Stimulated activated CD8-positive, alpha-beta memory T cell treated with anti-CD3 and anti-CD28 coated beads, Interleukin-15, amount 100 ng/mL, for 4 hours (primary cell): ENCODE data around the gene MOSPD3.

Experiments
- DNase-seq, 2 donors: peaks; one replicate each; pipeline ENCODE4 v3.0.0-alpha.2; 2020; ENCODE audit warnings: low read depth in 2 of 2

Gene MOSPD3

DNA sequence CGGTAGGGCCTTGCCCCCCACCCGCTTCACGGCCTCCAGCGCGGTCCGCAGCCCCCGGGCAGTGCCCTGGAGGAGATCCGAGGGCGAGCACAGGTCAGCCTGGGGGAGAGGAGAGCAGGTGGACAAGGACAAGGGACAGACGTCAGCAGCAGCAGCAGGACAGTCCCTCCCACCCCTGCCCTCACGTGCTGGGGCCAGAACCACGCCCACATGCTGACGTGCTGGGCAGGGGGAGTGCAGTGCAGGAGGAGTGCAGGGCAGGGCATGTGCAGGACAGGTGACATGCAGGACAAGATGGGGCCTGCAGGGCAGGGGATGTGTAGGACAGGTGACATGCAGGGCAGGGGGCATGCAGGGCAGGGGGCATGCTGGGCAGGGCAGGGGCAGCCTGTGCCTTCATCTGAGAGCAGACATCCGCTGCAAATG is 37.1 kb upstream of the MOSPD3 start:
- no peak for DNase-seq

DNA sequence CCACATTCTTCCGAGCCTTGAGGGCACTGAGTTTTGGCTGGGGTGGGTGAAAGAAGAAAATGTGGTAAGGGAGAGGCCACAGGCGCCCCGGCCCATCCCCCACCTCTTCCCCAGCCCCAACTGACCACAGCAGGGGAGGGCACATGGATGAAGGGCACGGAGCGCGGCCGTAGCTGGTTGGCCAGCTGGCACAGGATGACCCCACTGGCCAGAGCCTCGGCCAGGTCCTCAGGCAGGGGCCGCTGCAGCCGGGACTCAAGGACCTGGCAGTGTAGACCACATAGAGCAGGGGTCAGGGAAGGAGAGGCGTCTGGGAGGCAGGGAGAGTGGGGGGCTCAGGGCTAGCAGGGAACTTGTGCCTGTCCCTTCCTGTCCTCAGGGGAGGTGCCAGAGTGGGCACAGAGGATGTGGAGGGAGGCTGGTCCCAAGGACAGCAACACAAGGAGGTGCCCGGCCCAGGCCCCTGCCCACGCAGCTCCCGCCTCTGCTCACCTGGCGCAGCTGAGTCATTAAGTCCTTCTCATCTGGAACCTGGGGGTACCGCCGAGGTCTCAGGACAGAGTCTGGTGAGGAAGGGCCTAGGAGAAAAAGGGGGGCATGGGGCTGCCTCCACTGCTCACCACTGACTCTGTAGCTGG is 36.5 kb upstream of the MOSPD3 start:
- no peak for DNase-seq

DNA sequence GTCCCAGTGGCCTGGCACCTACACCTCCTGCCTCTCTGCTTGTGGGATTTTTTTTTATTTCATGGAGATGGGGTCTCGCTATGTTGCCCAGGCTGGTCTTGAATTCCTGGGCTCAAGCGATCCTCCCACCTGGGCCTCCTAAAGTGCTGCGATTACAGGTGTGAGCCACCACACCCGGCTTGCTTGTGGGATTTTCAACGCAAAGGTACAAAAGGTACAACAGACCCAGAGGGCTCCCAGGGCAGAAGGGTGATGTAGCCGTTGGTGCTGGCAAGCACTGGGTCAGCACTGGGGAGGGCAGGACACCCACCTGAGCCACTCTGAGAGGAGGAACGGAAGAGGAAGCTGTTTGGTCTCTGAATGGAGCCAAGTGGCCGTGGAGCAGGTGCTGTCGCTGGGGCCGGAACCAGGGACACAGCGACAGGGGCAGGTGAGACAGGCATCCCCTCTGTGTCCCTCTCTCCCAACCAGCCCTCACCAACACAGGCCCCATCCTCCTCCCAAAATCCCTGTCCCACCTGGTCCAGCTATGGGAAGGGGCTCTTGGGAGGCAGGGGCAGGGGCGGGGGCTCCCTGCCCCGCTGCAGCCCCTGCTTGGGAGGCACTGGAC is 35.9 kb upstream of the MOSPD3 start:
- DNase-seq = no peak

DNA sequence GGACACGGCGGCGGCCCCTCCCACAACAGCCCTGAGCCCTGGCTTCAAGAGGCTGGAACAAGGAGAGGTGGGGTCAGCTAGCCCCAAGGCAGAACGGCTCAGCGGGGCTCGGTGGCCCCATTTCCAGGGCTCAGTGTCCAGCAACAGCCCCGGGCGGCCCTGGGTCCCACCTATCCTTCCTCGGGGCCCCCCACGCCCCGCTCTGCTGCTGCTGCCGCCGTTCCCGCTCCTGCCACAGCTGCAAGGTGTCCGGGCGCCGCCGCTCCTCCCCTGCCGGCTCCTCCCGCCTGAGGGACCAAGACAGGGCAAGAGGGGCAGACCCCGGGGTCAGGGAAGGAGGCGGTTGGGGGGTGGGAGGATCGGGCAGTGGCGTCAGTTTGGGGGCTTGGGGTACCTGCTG is 35.2 kb upstream of the MOSPD3 start:
- DNase-seq = no peak

DNA sequence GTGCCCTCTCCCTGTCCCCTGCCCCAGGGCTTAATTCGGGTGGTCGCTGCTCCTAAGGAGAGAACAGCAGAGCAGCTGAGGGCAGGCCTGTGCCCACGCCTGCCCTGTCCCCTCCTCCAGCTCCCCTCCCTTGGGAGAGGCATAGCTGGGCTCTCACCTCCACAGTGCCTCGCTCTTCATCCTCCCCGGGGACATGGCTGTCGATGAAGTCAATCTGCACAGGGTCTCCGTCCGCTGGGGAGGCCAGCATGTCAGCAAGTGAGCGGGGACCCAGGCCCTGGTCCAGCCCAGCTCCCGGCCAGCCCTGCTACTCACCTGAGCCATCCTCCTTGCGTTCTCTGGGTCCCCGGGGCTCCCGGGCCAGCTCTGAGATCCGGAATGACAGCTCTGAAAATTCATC is 34.8 kb upstream of the MOSPD3 start:
- DNase-seq = no peak

DNA sequence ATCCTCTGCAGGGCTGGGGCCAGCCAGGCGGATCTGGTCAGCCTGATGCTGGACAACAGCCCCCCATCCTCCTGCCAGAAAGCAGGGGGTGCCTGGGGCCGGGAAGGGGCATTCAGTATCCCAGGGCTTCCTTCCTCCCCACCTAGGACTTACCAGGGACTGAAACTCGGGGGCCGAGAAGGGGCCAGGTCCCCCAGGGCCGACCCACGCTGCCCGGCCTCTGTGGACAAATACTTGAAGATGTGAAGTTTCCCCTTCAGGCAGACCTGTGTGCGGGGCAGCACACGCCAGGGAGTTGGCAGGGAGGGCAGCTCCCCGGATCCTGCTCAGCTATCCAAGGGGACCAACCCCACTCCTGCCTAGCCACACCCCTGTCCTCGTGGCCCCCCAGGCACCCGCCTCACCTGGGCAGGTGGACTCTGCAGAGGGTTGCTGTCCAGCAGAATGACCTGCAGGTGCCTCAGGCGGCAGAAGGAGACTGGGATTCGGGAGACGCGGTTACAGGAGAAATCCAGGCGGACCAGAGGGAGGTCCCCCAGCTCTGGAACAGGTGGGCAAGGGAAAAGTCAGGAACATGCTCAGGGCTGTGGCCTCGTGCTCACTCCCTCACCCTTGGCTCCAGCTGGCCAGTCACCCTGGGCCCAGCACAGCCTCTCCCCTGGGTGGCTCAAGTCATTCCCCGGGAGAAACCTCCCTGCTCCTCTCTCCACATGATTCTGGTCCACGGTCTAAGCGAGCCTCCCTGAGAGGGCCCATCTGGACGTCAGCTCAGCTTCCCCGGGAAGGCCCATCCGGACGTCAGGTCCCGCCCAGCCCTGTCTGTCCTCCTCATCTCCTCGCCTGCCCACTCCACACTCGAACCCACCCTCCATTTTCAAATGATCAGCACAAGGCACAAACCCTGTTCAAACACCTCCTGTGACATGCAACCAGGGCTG is 33.8 kb upstream of the MOSPD3 start:
- no peak for DNase-seq

DNA sequence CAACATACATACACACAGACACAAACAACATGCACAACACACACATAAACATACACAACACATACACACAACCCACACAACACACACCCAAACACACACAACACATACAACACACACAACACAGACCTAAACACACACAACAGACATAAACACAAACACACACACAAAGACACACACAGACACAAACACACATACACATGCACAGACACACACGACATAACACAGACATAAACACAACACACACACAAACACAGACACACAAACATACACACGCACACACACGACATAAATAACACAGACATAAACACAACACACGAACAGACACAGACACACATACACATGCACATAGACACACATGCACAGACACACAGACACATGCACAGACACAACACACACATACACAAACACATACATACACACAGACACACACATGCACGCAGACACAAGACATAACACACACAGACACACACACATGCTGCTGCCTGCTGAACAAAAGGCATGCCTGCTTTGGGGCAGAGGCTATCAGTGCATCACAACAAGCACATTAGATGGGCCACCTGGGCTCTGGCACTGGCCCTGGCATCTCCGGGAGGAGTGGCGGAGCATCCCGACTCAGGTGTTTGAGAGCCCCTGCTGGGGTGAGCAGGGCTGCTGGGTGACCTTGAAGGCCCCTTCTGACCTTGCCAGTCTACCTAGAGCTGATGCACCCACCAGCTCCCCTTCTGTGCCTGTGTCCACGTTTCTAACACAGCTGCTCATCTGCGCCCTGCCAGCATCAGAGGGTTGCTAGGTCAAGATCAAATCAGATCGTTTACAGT is 31.7 kb upstream of the MOSPD3 start:
- DNase-seq = no peak

DNA sequence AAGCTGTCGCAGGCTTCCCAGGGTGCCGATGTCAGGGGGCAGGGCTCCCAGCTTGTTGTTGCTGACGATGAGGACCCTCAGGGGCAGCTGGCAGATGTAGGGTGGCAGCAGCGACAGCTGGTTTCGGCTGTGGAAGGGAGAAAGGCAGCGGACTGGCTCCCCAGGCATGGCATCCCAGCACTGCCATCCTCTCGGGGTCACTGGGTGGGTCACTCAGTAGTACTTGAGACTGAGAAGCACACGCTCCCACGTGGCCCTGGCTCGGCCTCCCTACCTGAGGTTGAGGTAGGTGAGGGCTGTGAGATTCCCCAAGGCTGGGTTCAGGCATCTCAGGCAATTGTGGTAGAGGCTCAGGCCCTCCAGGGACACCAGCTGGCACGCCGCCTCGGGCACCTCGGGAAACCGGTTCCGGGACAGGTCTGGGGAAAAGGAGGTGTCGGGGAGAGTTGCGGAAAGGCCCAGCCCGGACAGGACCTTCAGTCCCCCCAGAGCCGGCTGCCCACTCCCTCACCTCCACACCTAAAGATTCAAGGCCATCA is 30.2 kb upstream of the MOSPD3 start:
- DNase-seq = no peak

DNA sequence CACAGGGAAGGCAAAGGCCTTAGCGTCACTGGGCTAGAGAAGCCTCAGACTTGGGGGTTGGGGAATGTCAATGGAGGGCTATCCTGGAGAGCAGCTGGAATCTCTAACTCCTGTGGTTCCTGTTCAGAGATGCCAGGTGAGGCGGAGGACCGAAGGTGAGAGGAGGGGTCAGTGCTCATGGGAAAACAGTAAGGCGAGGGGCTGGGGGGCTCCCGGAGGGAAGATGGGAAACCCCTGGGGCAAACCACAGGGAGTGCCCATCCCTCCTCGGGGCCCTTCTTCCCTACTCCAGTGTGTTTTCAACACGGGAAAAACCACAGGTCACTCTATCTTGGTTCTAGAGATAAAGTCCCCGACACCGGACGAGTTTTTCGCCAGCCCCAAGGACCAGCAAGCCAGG is 29.7 kb upstream of the MOSPD3 start:
- no peak for DNase-seq

DNA sequence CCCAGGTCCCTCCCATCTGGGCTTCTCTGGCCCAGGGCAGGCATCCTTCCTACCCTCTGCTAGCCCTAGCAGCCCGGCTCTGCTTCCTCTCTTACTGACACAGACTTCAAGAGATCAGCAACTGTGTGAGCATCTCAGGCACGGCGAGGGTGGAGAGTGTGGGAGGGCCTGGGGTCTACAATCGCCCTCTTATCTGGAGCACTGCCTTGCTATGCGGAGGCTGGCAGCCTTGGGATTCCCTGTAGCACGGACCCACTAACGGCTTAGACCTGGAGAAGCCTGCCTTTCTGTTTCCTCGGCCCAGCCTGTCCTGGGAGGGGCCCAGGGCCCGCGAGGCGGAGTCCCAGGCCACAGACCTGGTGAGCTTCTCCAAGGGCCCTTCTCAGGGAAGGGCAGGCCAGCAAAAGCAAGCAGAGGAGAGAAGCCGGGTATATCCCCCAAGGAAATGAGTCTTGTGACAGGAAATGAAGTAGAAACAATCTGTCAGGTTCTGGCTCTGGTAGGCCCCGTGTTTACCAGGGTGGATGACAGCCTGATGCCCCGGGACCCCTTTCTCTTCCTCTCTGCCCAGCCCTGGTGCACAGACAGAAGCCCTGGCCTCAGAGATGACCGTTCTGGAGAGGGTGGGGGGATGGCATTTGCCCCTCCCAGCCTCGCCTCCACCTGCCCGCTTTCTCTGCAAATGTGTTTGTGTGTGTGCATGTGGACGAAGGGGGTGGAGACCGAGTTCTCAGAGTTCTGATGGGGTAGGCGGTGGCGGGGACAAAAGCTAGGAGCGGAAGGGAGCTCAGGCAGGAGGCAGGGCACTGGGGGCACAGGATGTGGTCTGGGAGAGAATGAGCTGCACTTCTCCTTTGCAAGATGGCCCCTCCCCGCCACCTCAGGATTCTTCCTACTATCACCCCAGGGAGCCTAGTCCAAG is 28.9 kb upstream of the MOSPD3 start:
- peak in 1 of 2 donors; percentile 36 for DNase-seq

DNA sequence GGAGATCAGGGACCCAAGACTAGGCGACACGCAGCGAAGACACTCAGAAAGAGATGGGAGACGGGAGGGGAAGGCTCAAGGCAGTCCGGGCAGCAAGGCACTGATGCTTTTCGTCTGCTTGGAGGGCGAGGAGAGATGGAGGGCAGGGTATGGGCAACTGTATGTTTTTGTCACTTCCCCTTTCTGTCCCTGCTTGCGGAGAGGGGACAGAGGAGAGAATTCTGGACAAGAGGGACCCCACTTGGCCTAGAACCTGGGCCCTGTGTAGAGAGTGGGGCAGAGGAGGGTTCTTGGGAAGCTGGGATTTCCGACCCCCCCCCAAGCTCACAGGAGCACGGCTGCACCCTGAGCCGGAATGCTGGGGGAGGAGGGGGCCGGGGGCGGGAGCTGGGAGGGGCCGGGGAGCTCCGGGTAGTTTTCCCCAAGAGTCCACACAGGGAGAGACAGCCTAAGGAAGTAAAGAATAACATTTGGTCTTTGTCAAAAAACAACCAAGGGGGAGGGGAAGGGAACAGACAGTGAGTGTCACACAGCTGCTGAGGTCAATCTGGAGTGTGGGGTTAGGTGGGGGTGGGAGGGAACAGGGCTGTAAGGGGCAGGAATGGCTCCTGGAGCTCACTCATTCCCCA is 28.2 kb upstream of the MOSPD3 start:
- DNase-seq = no peak

DNA sequence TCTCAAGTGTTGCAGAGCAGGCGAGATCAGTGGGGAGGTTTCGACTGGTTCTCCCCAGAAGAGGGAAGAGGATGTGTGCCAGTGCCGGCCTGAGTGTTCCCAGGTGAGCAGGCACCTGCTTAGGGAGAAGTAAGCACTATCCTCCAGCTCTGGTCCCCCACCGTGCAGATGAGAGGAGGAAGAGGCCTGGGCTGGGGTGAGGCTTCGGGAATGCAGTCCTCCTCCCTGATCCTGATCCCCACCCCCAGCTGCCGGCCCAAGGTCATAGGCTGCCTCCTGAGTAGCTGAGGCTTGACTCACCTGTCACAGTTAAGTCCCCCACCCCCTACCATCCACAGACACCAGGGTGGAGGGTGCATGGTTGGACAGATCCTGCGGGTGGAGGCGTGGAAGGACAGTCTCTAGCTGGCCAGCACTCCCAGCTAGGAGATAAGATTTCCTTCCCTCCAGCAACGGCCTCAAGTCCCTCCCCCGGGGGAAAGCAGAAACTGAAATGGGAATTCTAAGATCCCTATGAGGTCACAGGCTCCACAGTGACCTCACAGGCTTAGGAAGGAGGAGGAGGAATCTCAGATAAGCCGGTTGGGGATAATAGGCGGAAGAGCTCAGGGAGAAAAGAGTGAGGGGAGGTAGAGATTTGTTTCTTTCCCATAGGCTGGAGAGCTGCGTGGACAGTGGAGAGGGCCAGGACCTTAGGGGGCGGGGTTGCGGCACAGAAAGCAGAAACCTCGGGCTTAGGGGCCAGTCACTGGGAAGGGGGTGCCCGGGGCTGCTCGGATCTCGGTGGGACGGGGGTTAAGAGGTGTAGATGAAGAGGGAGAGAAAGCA is 27.4 kb upstream of the MOSPD3 start:
- DNase-seq = no peak

DNA sequence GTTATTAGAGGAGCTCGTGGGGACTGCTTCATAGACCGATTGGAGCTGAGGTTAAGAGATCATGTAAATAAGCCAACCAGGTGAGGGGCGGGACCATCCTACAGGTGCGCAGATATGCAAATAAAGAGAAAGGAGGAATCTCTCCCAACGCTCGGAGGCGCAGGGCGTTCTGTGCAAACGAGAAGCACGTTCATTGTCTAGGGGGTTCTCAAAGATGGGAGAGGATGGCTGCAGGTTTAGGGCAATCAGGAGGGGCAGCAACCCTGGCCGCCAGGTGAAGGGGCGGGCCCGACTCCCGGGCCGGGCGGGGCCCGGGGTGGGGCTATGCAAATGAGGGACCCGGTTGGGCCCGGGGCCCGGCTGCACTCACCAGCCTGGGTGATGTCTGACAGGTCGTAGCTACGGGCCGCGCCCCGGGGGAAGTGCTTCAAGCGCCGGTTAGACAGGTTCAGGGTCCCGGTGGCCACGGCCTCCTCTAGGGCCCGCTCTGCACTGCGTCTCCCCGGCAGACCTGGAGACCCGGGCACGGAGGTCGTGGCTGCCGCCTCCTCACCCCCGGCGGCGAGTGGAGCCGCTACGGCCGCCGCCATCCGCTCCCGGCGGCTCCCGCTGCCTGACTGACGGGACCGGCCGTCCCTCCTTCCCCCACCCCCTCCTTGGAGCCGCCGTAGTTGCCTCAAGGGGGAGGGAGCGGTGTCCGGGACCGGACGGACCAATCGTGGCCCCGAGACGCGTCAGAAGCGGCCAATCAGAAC is 26.7 kb upstream of the MOSPD3 start, which contains the start of gene LRCH4:
LRCH4 (minus strand) TSS at position 619 of the 755 bp plus-strand sequence; CDS start at position 590, 29 bp downstream.
- DNase-seq = no peak

DNA sequence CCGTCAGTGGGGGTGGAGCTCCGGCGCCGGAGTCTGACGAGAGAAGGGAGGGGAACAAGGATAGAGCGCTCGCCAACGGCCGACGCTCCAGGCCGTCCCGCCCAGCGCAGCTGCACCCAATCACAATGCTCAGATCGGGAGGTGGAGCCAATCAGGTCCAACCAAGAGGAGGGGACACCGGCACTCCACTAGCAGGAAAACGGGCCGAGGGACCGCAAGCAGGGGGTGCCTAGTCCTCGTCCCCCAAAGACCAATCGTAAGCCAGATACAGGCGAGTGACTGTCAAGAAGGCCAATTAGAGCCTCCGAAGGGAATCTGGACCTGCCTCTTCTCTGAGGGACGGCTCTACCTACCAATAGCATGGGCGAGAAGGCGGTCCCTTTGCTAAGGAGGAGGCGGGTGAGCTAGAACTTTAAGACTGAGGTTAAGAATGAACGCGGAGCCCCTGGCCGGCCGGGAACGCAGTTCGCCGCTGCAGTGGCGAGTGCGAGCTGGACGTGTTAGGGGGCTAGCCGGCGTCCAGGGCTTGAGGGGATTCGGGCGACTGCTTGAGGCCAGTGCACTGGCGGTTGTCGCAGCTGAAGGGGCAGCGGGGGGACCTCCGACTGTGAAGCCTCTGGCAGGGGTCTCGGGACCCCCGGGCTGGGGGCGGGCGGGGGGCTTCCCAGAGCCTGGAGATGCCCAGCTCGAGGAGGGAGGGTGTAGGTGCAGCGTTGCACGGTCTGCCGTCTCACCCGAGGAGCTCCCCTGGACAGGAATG is 25.9 kb upstream of the MOSPD3 start, which contains the start of gene FBXO24:
FBXO24 (plus strand) TSS at position 63 of the 760 bp plus-strand sequence; CDS start at position 361, 298 bp downstream.
- peak; percentile 98 to 99 for DNase-seq

DNA sequence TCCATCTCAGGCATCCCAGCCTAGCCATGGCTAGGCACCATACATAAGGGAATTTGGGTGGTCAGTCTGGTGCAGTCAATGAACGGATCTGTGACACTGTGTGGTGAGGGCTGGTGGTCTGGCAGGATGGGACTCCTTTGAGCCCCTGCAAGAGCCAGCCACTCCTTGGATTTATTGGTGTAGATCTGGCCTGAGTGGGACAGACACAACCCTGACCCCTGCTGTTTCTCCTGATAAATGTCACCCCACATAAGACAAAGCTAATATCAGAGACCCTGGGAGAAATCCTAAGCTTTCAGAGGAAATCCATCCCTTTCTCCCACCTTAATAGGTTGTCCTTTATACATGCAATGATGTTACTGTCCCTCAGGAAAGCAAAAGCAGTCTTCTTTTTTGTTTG is 23.9 kb upstream of the MOSPD3 start:
- no peak for DNase-seq

DNA sequence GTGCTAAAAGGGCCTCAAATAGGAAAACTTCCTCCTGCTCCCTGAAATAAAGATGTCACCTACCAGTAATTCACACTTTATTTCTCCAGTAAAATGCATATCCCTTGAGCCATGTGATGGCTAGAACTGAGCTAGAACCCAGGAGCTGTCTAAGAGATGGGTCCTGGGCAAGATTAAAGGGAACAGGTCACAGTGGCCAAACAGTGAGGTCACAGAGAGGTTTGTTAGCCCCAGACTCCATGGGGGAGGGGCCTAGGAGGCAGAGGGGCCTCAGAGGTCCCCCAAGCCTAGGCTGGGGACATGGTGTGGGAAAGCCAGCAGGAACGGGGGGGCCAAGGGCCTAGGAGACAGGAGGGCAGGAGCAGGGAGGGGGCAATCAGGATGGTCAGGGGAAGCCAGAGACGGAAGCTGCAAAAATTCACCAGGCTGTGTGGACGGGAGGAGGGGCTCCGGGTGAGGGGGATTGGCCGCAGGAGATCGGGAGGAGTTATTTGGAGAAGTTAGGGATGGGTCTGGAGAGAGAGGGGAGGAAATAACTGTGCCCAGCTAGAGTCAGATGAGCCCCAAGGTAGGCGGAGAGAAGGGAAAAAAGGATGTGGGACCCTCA is 22.9 kb upstream of the MOSPD3 start:
- DNase-seq = no peak
